ENCODE measurements around the gene PLXNB3. TPM values are rescaled to one million over a fixed set of nuclear protein-coding genes. Genes with fewer than 3 reads are reported as not detected.

Gene PLXNB3
- total RNA-seq, 1 experiment from 2014 or later: 2.5 TPM

DNA sequence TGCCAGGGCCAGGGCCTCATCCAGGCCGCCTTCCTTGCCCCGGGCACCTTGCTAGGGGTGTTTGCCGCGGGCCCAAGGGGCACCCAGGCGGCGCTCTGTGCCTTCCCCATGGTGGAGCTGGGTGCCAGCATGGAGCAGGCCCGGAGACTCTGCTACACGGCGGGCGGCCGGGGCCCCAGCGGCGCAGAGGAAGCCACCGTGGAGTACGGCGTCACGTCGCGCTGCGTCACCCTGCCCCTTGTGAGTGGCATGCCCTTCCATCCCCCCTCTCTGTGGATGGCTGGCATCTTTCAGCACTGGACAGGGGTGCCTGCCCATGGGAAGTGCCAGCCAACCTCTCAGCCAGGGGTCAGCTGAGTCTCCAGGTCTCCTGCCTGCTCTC, 3.6 kb downstream of the PLXNB3 start:
- Mint-ChIP-seq H3K4me3 (no peak overlapping the region), H3K4me1 (peaks cover 3% of the 10 kb centered on the region; the same call in 1 of the 2 replicates), H3K27ac (no peak overlapping the region), H3K36me3 (no peaks in the 10 kb centered on the region), H3K27me3 (ENCODE audit: low read depth) (no peaks in the 10 kb centered on the region), H3K9me3 (no peaks in the 10 kb centered on the region)
- ChIA-PET POLR2A (no interaction called here), CTCF (interaction anchor here (1.1 to 3.6 kb wide), 4 partner anchors 10 to 179 kb away, joined by 6 to 14 read pairs (median 8); partner anchors contain the start of gene L1CAM)
- no peak for DNase-seq (ENCODE audit: low spot score)
- no peak for ATAC-seq
- no peak for TF ChIP-seq NFATC4 (CRISPR knock-in tag; IDR thresholded peaks at IDR 0.05)
- TF ChIP-seq, protein P1, sequence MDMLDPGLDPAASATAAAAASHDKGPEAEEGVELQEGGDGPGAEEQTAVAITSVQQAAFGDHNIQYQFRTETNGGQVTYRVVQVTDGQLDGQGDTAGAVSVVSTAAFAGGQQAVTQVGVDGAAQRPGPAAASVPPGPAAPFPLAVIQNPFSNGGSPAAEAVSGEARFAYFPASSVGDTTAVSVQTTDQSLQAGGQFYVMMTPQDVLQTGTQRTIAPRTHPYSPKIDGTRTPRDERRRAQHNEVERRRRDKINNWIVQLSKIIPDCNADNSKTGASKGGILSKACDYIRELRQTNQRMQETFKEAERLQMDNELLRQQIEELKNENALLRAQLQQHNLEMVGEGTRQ (CRISPR knock-in tag; IDR thresholded peaks at IDR 0.05): no peak
- TF ChIP-seq, protein P2, sequence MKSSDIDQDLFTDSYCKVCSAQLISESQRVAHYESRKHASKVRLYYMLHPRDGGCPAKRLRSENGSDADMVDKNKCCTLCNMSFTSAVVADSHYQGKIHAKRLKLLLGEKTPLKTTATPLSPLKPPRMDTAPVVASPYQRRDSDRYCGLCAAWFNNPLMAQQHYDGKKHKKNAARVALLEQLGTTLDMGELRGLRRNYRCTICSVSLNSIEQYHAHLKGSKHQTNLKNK (CRISPR knock-in tag; IDR thresholded peaks at IDR 0.05): no peak
- no peak for TF ChIP-seq TEAD4 (CRISPR knock-in tag; IDR thresholded peaks at IDR 0.05)
- TF ChIP-seq RELA (CRISPR knock-in tag; IDR thresholded peaks at IDR 0.05; ENCODE audit: borderline replicate concordance): no peak
- no peak for TF ChIP-seq ESRRA (CRISPR knock-in tag; IDR thresholded peaks at IDR 0.05; ENCODE audit: borderline replicate concordance)
- TF ChIP-seq NR3C1 (CRISPR knock-in tag; conservative IDR thresholded peaks at IDR 0.05; ENCODE audit: low read depth): no peak
- TF ChIP-seq ZNF317 (CRISPR knock-in tag; IDR thresholded peaks at IDR 0.05; ENCODE audit: borderline replicate concordance, low read depth): no peak
- TF ChIP-seq FOXP1 (CRISPR knock-in tag; IDR thresholded peaks at IDR 0.05; ENCODE audit: borderline replicate concordance): no peak
- TF ChIP-seq, protein P3, sequence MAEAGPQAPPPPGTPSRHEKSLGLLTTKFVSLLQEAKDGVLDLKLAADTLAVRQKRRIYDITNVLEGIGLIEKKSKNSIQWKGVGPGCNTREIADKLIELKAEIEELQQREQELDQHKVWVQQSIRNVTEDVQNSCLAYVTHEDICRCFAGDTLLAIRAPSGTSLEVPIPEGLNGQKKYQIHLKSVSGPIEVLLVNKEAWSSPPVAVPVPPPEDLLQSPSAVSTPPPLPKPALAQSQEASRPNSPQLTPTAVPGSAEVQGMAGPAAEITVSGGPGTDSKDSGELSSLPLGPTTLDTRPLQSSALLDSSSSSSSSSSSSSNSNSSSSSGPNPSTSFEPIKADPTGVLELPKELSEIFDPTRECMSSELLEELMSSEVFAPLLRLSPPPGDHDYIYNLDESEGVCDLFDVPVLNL (CRISPR knock-in tag; IDR thresholded peaks at IDR 0.05; ENCODE audit: borderline replicate concordance, low read depth): no peak
- TF ChIP-seq, protein P4, sequence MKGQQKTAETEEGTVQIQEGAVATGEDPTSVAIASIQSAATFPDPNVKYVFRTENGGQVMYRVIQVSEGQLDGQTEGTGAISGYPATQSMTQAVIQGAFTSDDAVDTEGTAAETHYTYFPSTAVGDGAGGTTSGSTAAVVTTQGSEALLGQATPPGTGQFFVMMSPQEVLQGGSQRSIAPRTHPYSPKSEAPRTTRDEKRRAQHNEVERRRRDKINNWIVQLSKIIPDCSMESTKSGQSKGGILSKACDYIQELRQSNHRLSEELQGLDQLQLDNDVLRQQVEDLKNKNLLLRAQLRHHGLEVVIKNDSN (CRISPR knock-in tag; IDR thresholded peaks at IDR 0.05): no peak
- no peak for TF ChIP-seq NFE2L1 (CRISPR knock-in tag; IDR thresholded peaks at IDR 0.05)
- TF ChIP-seq GABPB1 (CRISPR knock-in tag; IDR thresholded peaks at IDR 0.05): no peak
- no peak for TF ChIP-seq ZNF671 (CRISPR knock-in tag; IDR thresholded peaks at IDR 0.05)
- no peak for TF ChIP-seq ZNF138 (CRISPR knock-in tag; conservative IDR thresholded peaks at IDR 0.05)
- no peak for TF ChIP-seq NR1H2 (CRISPR knock-in tag; IDR thresholded peaks at IDR 0.05)
- TF ChIP-seq ZNF219 (CRISPR knock-in tag; IDR thresholded peaks at IDR 0.05; ENCODE audit: borderline replicate concordance): no peak
- no peak for TF ChIP-seq HMGA2 (CRISPR knock-in tag; IDR thresholded peaks at IDR 0.05)
- no peak for TF ChIP-seq IRF2 (CRISPR knock-in tag; IDR thresholded peaks at IDR 0.05; ENCODE audit: borderline replicate concordance, low read depth)

DNA sequence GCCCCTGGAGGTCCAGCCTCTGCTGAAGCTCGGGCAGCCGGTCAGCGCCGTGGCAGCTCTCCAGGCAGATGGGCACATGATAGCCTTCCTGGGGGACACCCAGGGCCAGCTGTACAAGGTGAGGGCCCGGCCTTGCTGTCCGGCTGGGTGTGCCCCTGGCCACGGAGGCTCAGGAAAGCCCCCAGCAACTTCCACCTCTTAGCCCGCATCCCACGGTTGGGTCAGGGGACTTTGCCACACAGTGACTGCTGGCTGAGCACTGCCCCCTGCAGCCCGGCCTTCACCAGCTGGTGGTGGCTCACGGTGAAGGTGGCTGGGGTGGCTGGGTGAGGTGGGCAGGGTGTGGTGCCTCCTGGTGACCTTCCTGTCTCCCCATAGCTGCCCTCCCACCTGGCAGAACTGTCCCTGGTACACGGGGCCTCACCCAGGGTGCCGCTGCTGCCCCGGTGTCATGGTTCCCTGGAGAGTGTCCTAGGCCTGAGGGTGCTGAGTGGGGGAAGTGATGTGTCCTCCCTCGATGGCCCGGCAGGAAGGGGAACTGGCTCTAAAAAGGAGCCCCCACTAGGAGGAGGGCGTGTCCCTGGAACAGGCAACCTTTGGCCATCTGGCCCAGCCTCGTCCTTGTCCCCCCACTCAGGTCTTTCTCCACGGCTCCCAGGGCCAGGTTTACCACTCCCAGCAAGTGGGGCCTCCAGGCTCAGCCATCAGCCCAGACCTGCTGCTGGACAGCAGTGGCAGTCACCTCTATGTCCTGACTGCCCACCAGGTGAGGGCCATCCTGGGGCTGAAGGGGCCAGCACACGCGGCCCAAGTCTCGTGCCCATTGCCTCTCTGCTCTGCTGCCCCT, 4.5 kb downstream of the PLXNB3 start:
- POLR2A ChIA-PET: no interaction called here
- no peak overlapping the region for H3K27ac Mint-ChIP-seq
- H3K9me3 Mint-ChIP-seq: no peaks in the 10 kb centered on the region
- peaks cover 3% of the 10 kb centered on the region; the same call in 1 of the 2 replicates for H3K4me1 Mint-ChIP-seq
- TF ChIP-seq, protein P1 (CRISPR knock-in tag; IDR thresholded peaks at IDR 0.05): no peak
- TF ChIP-seq EMX1 (CRISPR knock-in tag; IDR thresholded peaks at IDR 0.05) (no peak), ZNF232 (CRISPR knock-in tag; IDR thresholded peaks at IDR 0.05) (no peak), ZNF416 (CRISPR knock-in tag; IDR thresholded peaks at IDR 0.05) (no peak), KAT7 (CRISPR knock-in tag; IDR thresholded peaks at IDR 0.05; ENCODE audit: borderline replicate concordance) (no peak), GRHL2 (CRISPR knock-in tag; IDR thresholded peaks at IDR 0.05; ENCODE audit: insufficient replicate concordance, severe bottlenecking) (no peak)
- no peak overlapping the region for H3K4me3 Mint-ChIP-seq
- no peaks in the 10 kb centered on the region for H3K36me3 Mint-ChIP-seq
- DNase-seq (ENCODE audit: low spot score) (no peak), ATAC-seq (no peak)
- CTCF ChIA-PET: interaction anchor here (1.1 to 3.6 kb wide), 5 partner anchors 9 to 178 kb away, joined by 4 to 14 read pairs (median 7); partner anchors contain the start of genes L1CAM and SRPK3
- H3K27me3 Mint-ChIP-seq (ENCODE audit: low read depth): no peaks in the 10 kb centered on the region

All from WTC11 (cell line).